T-cell (primary cell): ENCODE data around the gene NDP. TPM values are rescaled to one million over a fixed set of nuclear protein-coding genes. Genes with fewer than 3 reads are reported as not detected.
A peak's percentile ranks its signal among the peaks of the same experiment; 100 is the strongest.
"Not testable (repeated sequence)": the region's sequence is repeated elsewhere in the genome, so short reads cannot be mapped to it uniquely, and the experiment has no call there.

Experiments
- ATAC-seq, 4 experiments: fragments of 200-7000 bp in 3 of 4; fragments of 150-1000 bp in 1 of 4; cut with Tn5 transposase; replicated peaks in 1 of 4; 1 replicate in 3 of 4; 2 replicates in 1 of 4; pipeline ENCODE4 v1.10.0; 2021; ENCODE audit warnings: moderate library complexity in 3 of 4, mild to moderate bottlenecking in 2 of 4, moderate number of reproducible peaks in 1 of 4
- CTCF ChIA-PET, 2 donors: fragments of 300-600 bp; sonication (Branson Sonifier 250); formaldehyde crosslinking; loops; one replicate each; lab custom pipeline; 2022; ENCODE audit warnings: antibody characterized with exemption in 2 of 2; lab: Charles Lee
- POLR2A ChIA-PET, 2 donors: fragments of 300-600 bp; sonication (Branson Sonifier 250); formaldehyde crosslinking; loops; one replicate each; lab custom pipeline; 2022; ENCODE audit warnings: antibody characterized with exemption in 2 of 2; lab: Charles Lee
- DNase-seq, 35 experiments: peaks; one replicate each; pipeline versions ENCODE4 v3.0.0 to v3.0.0-alpha.2; 2013 to 2023
- H3K27ac ChIP-seq: one replicate; pipeline ENCODE4 v1.5.1; 2013; ENCODE audit warnings: low read length
- H3K27me3 ChIP-seq, 2 experiments: replicated peaks in 1 of 2; 1 replicate in 1 of 2; 2 replicates in 1 of 2; pipeline versions ENCODE4 v1.6.1 to v1.7.0; 2013; ENCODE audit warnings: low read length in 1 of 2, mixed read lengths in 1 of 2; ENCODE audit not compliant: control insufficient read depth in 2 of 2, insufficient read depth in 2 of 2; ENCODE audit errors: extremely low read depth in 1 of 2
- H3K36me3 ChIP-seq, 2 donors: 1 replicate in 1 of 2; 2 replicates in 1 of 2; pipeline versions ENCODE4 v1.6.1 to v1.7.0; 2013; ENCODE audit warnings: low read length in 1 of 2; ENCODE audit not compliant: control insufficient read depth in 2 of 2, insufficient read depth in 1 of 2; ENCODE audit errors: extremely low read depth in 1 of 2
- H3K4me1 ChIP-seq, 2 experiments: 1 replicate in 1 of 2; 2 replicates in 1 of 2; pipeline versions ENCODE4 v1.6.1 to v1.7.0; 2013; ENCODE audit warnings: low read length in 2 of 2, mixed read lengths in 1 of 2; ENCODE audit not compliant: insufficient read depth in 2 of 2, control insufficient read depth in 1 of 2; ENCODE audit errors: extremely low read depth in 1 of 2
- H3K4me3 ChIP-seq, 2 donors: 1 replicate in 1 of 2; 2 replicates in 1 of 2; pipeline versions ENCODE4 v1.5.1 to v1.7.0; 2013; ENCODE audit warnings: mild to moderate bottlenecking in 2 of 2, low read length in 1 of 2, moderate library complexity in 1 of 2; ENCODE audit not compliant: control insufficient read depth in 1 of 2; ENCODE audit errors: extremely low read depth in 1 of 2
- H3K9me3 ChIP-seq: 2 replicates; pipeline ENCODE4 v1.7.0; 2013
- H3K27ac Mint-ChIP-seq, 2 donors: one replicate each; pipeline ENCODE4 v1.8.0; 2020 to 2021; ENCODE audit warnings: mild to moderate bottlenecking in 2 of 2, mixed read lengths in 2 of 2
- H3K27me3 Mint-ChIP-seq, 2 donors: one replicate each; pipeline ENCODE4 v1.8.0; 2021 to 2022; ENCODE audit warnings: mixed read lengths in 2 of 2
- H3K36me3 Mint-ChIP-seq: one replicate; pipeline ENCODE4 v1.8.0; 2021; ENCODE audit warnings: mixed read lengths
- H3K4me1 Mint-ChIP-seq, 3 donors: one replicate each; pipeline ENCODE4 v1.8.0; 2020 to 2022; ENCODE audit warnings: mixed read lengths in 3 of 3, mild to moderate bottlenecking in 1 of 3
- H3K4me3 Mint-ChIP-seq, 3 donors: one replicate each; pipeline ENCODE4 v1.8.0; 2020 to 2022; ENCODE audit warnings: mild to moderate bottlenecking in 3 of 3, mixed read lengths in 3 of 3, moderate library complexity in 3 of 3
- H3K9me3 Mint-ChIP-seq, 3 donors: one replicate each; pipeline ENCODE4 v1.8.0; 2020 to 2022; ENCODE audit warnings: mixed read lengths in 3 of 3
- WGBS: methylation state at CpG from one replicate; pipeline ENCODE4 v1.1.5; 2013; ENCODE audit warnings: missing lambda C conversion rate; ENCODE audit not compliant: insufficient coverage; 5-methylcytosine and 5-hydroxymethylcytosine counted together
- total RNA-seq, 35 experiments: library from RNA in 6 of 35; stranded (reverse) in 6 of 35; fragments of 120-200 nt in 1 of 35; gene quantifications; one replicate each; pipeline versions ENCODE4 v1.2.1 to v1.2.4 and lab custom pipeline; 2013 to 2026

The NDP gene
- total RNA-seq, 5 donors from 2014 or later (not counting 1 experiment from before 2014, with no cell fraction given): not detected

- Mint-ChIP-seq H3K36me3 (no peaks in the 10 kb centered on the region), H3K4me1 (peaks cover 4 to 7% (median 5%) of the 10 kb centered on the region in 3 donors), H3K27me3 (peaks cover 4 to 52% of the 10 kb centered on the region in 2 donors), H3K9me3 (no peaks in the 10 kb centered on the region), H3K27ac (no peak overlapping the region), H3K4me3 (no peak overlapping the region)
- Histone ChIP-seq H3K4me1 (no peaks in the 10 kb centered on the region), H3K27ac (no peak overlapping the region), H3K4me3 (no peak overlapping the region), H3K27me3 (no peaks in the 10 kb centered on the region), H3K9me3 (no peaks in the 10 kb centered on the region), H3K36me3 (no peaks in the 10 kb centered on the region)
- CTCF ChIA-PET: no interaction called here
- ATAC-seq (no peak), DNase-seq (no peak)
- POLR2A ChIA-PET: no interaction called here
Measured at GRCh38 chrX:43956034-43956433, 17.2 kb downstream of the NDP start.

- H3K36me3 ChIP-seq: no peaks in the 10 kb centered on the region
- ChIA-PET POLR2A (no interaction called here), CTCF (no interaction called here)
- H3K4me3 ChIP-seq: no peak overlapping the region
- no CpG with 5 or more reads among the region's 3 CpGs for WGBS
- H3K4me1 ChIP-seq: peaks cover 0 to 4% of the 10 kb centered on the region in 2 experiments
- Mint-ChIP-seq H3K9me3 (no peaks in the 10 kb centered on the region), H3K4me3 (no peak overlapping the region), H3K36me3 (no peaks in the 10 kb centered on the region), H3K27me3 (peaks cover 4 to 51% of the 10 kb centered on the region in 2 donors), H3K27ac (no peak overlapping the region), H3K4me1 (peaks cover 4 to 8% (median 7%) of the 10 kb centered on the region in 3 donors)
- DNase-seq (no peak), ATAC-seq (no peak)
- no peak overlapping the region for H3K27ac ChIP-seq
- H3K9me3 ChIP-seq: no peaks in the 10 kb centered on the region
- H3K27me3 ChIP-seq: peaks cover 0 to 4% of the 10 kb centered on the region in 2 experiments
Measured at GRCh38 chrX:43953218-43953617, 20.0 kb downstream of the NDP start.

GRCh38 chrX:43949669-43950068 is 23.5 kb downstream of the NDP start:
- CTCF ChIA-PET: interaction anchor here (0.6 to 1.2 kb wide), 3 partner anchors 9 to 117 kb away, joined by 4 to 7 read pairs (median 4); no protein-coding TSS in a partner anchor
- DNase-seq: peak in 30 of 35 experiments; percentile 1 to 51 (median 18)
- H3K4me3 Mint-ChIP-seq: peak overlapping the region in 1 of 3 donors; percentile 6

GRCh38 chrX:43940816-43941474 is 32.2 kb downstream of the NDP start:
- no peaks in the 10 kb centered on the region for H3K4me1 Mint-ChIP-seq
- no peak overlapping the region for H3K27ac Mint-ChIP-seq
- WGBS: no CpG with 5 or more reads among the region's 2 CpGs
- Histone ChIP-seq H3K9me3 (no peaks in the 10 kb centered on the region), H3K36me3 (no peaks in the 10 kb centered on the region), H3K4me3 (no peak overlapping the region), H3K27me3 (no peaks in the 10 kb centered on the region), H3K4me1 (no peaks in the 10 kb centered on the region), H3K27ac (no peak overlapping the region)
- H3K27me3 Mint-ChIP-seq: peaks cover 0 to 32% of the 10 kb centered on the region in 2 donors
- CTCF ChIA-PET: no interaction called here
- no peak overlapping the region for H3K4me3 Mint-ChIP-seq
- no peaks in the 10 kb centered on the region for H3K9me3 Mint-ChIP-seq
- no peaks in the 10 kb centered on the region for H3K36me3 Mint-ChIP-seq
- DNase-seq: no peak
- POLR2A ChIA-PET: no interaction called here
- no peak for ATAC-seq

More at GRCh38 chrX:43949669-43950068, 23.5 kb downstream of the NDP start:
- Mint-ChIP-seq H3K9me3 (no peaks in the 10 kb centered on the region), H3K27ac (no peak overlapping the region), H3K27me3 (peaks cover 3 to 43% of the 10 kb centered on the region in 2 donors), H3K36me3 (no peaks in the 10 kb centered on the region), H3K4me1 (peaks cover 4 to 7% (median 6%) of the 10 kb centered on the region in 3 donors)
- POLR2A ChIA-PET: no interaction called here
- no peak overlapping the region for H3K27ac ChIP-seq
- H3K9me3 ChIP-seq: no peaks in the 10 kb centered on the region
- peaks cover 0 to 4% of the 10 kb centered on the region in 2 experiments for H3K4me1 ChIP-seq
- peaks cover 0 to 4% of the 10 kb centered on the region in 2 experiments for H3K27me3 ChIP-seq
- H3K36me3 ChIP-seq: no peaks in the 10 kb centered on the region
- 0% methylated on average over 2 of the region's 15 CpGs for WGBS
- no peak overlapping the region for H3K4me3 ChIP-seq
- peak; percentile 45 to 82 (median 70) for ATAC-seq

- H3K27ac Mint-ChIP-seq: no peak overlapping the region
- no peaks in the 10 kb centered on the region for H3K9me3 Mint-ChIP-seq
- peaks cover 0 to 35% of the 10 kb centered on the region in 2 donors for H3K27me3 Mint-ChIP-seq
- H3K9me3 ChIP-seq: no peaks in the 10 kb centered on the region
- DNase-seq (no peak), ATAC-seq (no peak)
- no peaks in the 10 kb centered on the region for H3K27me3 ChIP-seq
- H3K36me3 ChIP-seq: no peaks in the 10 kb centered on the region
- H3K4me3 ChIP-seq: no peak overlapping the region
- ChIA-PET CTCF (interaction anchor here in 1 of 2 donors (0.8 kb wide), 1 partner anchor 19 kb away, joined by 3 read pairs; no protein-coding TSS in a partner anchor), POLR2A (no interaction called here)
- no CpG with 5 or more reads among the region's 3 CpGs for WGBS
- H3K4me1 Mint-ChIP-seq: no peaks in the 10 kb centered on the region
- no peak overlapping the region for H3K4me3 Mint-ChIP-seq
- no peaks in the 10 kb centered on the region for H3K4me1 ChIP-seq
- H3K36me3 Mint-ChIP-seq: no peaks in the 10 kb centered on the region
- H3K27ac ChIP-seq: no peak overlapping the region
Measured at GRCh38 chrX:43939187-43939926, 33.8 kb downstream of the NDP start.

GRCh38 chrX:43922032-43922431 is 51.2 kb downstream of the NDP start:
- H3K4me1 ChIP-seq, H3K27me3 ChIP-seq, H3K36me3 ChIP-seq, H3K27ac Mint-ChIP-seq, DNase-seq, H3K9me3 ChIP-seq, ATAC-seq, H3K4me1 Mint-ChIP-seq, H3K4me3 Mint-ChIP-seq, POLR2A ChIA-PET, H3K27ac ChIP-seq, H3K4me3 ChIP-seq, CTCF ChIA-PET, H3K36me3 Mint-ChIP-seq: not testable (repeated sequence)
- peaks cover 0 to 12% (median 0%) of the 10 kb centered on the region in 3 donors for H3K9me3 Mint-ChIP-seq
- H3K27me3 Mint-ChIP-seq: peaks cover 9 to 48% of the 10 kb centered on the region in 2 donors
- no CpG with 5 or more reads among the region's 3 CpGs for WGBS
